BJ (cell line): Measurements from ENCODE around the gene SMPD4. TPM values are rescaled to one million over a fixed set of nuclear protein-coding genes. Genes with fewer than 3 reads are reported as not detected.
A peak's percentile ranks its signal among the peaks of the same experiment; 100 is the strongest.
"Not testable (repeated sequence)": the region's sequence is repeated elsewhere in the genome, so short reads cannot be mapped to it uniquely, and the experiment has no call there.

Experiments used
- CTCF ChIA-PET: fragments of 350-600 bp; formaldehyde crosslinking; extraction: SDS; loops from one replicate; lab custom pipeline; 2021; ENCODE audit warnings: antibody characterized with exemption, inconsistent platforms; lab: Yijun Ruan, JAX
- POLR2A ChIA-PET: fragments of 300-600 bp; sonication (Branson Sonifier 250); formaldehyde crosslinking; extraction: SDS; loops from one replicate; lab custom pipeline; 2021; ENCODE audit warnings: antibody characterized with exemption; lab: Charles Lee
- DNase-seq: peaks from one replicate; pipeline ENCODE4 v3.0.0-alpha.2; 2011; ENCODE audit warnings: low read depth
- H3K27me3 ChIP-seq: 2 replicates; pipeline ENCODE4 v1.6.0; 2011; ENCODE audit warnings: low read length; ENCODE audit not compliant: control insufficient read depth, insufficient read depth
- H3K36me3 ChIP-seq: 2 replicates; pipeline ENCODE4 v1.5.1; 2011; ENCODE audit warnings: low read length; ENCODE audit not compliant: control insufficient read depth, insufficient read depth
- H3K4me3 ChIP-seq: 2 replicates; pipeline ENCODE4 v1.5.1; 2011; ENCODE audit warnings: low read depth, mild to moderate bottlenecking, control low read depth, low read length
- polyA minus RNA-seq: library from RNA; depleted of rRNA, polyadenylated mRNA; stranded (reverse); fragments of >200 nt; gene quantifications from 2 replicates; pipeline ENCODE4 v1.2.3, GENCODE V29; 2011; rRNA and poly(A)+ RNA removed
- polyA plus RNA-seq: library from polyadenylated mRNA; depleted of rRNA; stranded (reverse); fragments of >200 nt; gene quantifications from 2 replicates; pipeline ENCODE4 v1.2.3, GENCODE V29; 2011; rRNA removed
- TF ChIP-seq, protein P1 (sequence below): IDR thresholded peaks from 2 replicates; pipeline ENCODE4 v1.5.1; 2011; ENCODE audit warnings: low read depth, mild to moderate bottlenecking, control low read depth, inconsistent platforms, low read length, moderate library complexity; ENCODE audit not compliant: insufficient read depth

SMPD4 gene, protein sequence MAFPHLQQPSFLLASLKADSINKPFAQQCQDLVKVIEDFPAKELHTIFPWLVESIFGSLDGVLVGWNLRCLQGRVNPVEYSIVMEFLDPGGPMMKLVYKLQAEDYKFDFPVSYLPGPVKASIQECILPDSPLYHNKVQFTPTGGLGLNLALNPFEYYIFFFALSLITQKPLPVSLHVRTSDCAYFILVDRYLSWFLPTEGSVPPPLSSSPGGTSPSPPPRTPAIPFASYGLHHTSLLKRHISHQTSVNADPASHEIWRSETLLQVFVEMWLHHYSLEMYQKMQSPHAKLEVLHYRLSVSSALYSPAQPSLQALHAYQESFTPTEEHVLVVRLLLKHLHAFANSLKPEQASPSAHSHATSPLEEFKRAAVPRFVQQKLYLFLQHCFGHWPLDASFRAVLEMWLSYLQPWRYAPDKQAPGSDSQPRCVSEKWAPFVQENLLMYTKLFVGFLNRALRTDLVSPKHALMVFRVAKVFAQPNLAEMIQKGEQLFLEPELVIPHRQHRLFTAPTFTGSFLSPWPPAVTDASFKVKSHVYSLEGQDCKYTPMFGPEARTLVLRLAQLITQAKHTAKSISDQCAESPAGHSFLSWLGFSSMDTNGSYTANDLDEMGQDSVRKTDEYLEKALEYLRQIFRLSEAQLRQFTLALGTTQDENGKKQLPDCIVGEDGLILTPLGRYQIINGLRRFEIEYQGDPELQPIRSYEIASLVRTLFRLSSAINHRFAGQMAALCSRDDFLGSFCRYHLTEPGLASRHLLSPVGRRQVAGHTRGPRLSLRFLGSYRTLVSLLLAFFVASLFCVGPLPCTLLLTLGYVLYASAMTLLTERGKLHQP
- 25.0 and 60.1 TPM in 2 replicates for polyA plus RNA-seq
- 26.2 TPM in 2 replicates for polyA minus RNA-seq

DNA sequence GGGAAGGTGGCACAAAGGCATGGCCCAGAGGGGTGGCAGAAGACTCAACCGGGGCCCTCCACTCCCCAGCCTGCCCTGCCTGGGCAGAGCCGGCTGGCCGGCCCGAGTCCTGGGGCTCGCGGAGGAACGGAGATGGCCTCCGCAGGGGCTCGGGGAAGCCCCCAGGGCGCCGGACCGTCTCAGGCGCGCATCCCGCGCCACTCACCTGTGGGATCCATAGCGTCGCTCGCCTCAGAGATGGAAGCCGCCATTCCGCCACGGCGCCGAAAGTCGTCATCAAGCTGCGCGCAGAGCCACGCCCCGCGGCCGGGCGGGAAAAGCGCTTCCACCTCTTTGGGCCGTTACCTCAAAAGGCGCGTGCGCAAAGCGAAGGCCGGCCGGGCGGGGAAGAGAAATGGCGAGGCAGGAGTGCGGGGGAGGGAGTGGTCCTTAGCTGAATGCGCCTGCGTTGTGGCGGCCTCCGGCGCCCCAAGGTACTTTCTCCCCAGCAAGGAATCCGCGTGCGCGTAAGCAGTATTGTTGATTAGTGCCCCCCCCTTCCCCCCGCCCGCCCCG lies at the start of gene SMPD4:
Gene SMPD4, minus strand, starts transcription at position 278 of the 555 bp plus-strand sequence. CDS start 5,010 bp downstream, outside the sequence.
- Histone ChIP-seq H3K27me3 (no peaks in the 10 kb centered on the region), H3K4me3 (peak within 1 kb of the TSS; percentile 97), H3K36me3 (peaks cover 5% of the 10 kb centered on the region)
- peak; percentile 64 for DNase-seq
- ChIA-PET POLR2A (interaction anchor here (0.6 to 0.8 kb wide), 2 partner anchors 147 to 160 kb away, joined by 3 read pairs; a partner anchor contains a TSS), CTCF (interaction anchor here (0.6 to 4.0 kb wide), 10 partner anchors 8 to 251 kb away, joined by 3 to 16 read pairs (median 4); partner anchors contain the start of gene IMP4)
- TF ChIP-seq, protein P1, sequence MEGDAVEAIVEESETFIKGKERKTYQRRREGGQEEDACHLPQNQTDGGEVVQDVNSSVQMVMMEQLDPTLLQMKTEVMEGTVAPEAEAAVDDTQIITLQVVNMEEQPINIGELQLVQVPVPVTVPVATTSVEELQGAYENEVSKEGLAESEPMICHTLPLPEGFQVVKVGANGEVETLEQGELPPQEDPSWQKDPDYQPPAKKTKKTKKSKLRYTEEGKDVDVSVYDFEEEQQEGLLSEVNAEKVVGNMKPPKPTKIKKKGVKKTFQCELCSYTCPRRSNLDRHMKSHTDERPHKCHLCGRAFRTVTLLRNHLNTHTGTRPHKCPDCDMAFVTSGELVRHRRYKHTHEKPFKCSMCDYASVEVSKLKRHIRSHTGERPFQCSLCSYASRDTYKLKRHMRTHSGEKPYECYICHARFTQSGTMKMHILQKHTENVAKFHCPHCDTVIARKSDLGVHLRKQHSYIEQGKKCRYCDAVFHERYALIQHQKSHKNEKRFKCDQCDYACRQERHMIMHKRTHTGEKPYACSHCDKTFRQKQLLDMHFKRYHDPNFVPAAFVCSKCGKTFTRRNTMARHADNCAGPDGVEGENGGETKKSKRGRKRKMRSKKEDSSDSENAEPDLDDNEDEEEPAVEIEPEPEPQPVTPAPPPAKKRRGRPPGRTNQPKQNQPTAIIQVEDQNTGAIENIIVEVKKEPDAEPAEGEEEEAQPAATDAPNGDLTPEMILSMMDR: no peak

DNA sequence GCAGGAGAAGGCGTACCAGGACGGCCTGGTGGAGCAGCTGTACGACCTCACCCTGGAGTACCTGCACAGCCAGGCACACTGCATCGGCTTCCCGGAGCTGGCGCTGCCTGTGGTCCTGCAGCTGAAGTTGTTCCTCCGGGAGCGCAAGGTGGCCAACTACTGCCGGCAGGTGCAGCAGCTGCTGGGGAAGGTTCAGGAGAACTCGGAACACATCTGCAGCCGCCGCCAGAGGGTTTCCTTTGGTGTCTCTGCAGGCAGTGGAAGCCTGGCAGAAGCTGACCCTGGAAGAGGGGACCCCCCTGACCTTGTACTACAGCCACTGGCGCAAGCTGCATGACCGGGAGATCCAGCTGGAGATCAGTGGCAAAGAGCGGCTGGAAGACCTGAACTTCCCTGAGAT lies 49.5 kb upstream of the SMPD4 start:
- CTCF ChIA-PET, H3K27me3 ChIP-seq, H3K36me3 ChIP-seq, POLR2A ChIA-PET, H3K4me3 ChIP-seq, DNase-seq: not testable (repeated sequence)

DNA sequence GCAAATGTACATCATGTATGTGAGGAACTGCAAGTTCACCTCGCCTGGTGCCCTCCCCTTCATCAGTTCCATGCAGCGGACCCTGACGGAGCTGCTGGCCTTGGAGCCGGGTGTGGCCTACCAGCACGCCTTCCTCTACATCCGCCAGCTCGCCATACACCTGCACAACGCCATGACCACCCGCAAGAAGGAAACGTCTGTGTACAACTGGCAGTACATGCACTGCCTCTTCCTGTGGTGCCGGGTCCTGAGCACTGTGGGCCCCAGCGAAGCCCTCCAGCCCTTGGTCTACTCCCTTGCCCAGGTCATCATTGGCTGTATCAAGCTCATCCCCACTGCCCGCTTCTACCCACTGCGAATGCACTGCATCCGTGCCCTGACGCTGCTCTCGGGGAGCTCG lies 49.0 kb upstream of the SMPD4 start:
- H3K27me3 ChIP-seq, CTCF ChIA-PET, H3K4me3 ChIP-seq, POLR2A ChIA-PET, DNase-seq, H3K36me3 ChIP-seq: not testable (repeated sequence)

DNA sequence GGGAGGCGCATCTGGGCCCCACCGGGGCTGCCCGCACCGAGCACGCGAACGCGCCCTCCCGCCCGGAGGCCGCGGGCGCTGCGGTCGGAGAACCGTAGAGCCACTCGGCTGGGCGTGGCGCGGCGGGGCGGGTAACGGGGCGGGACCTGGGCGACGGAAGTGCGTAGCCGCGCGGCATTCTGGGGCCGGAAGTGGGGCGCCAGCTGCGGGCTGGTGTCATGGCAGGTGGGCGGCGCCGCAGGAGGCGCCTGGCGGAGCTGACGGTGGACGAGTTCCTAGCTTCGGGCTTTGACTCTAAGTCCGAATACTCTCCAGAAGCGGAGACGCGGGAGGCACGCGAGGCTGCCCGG lies 47.7 kb upstream of the SMPD4 start:
- peak overlapping the region; percentile 24 for H3K4me3 ChIP-seq
- H3K27me3 ChIP-seq, POLR2A ChIA-PET, CTCF ChIA-PET, H3K36me3 ChIP-seq, DNase-seq: not testable (repeated sequence)

DNA sequence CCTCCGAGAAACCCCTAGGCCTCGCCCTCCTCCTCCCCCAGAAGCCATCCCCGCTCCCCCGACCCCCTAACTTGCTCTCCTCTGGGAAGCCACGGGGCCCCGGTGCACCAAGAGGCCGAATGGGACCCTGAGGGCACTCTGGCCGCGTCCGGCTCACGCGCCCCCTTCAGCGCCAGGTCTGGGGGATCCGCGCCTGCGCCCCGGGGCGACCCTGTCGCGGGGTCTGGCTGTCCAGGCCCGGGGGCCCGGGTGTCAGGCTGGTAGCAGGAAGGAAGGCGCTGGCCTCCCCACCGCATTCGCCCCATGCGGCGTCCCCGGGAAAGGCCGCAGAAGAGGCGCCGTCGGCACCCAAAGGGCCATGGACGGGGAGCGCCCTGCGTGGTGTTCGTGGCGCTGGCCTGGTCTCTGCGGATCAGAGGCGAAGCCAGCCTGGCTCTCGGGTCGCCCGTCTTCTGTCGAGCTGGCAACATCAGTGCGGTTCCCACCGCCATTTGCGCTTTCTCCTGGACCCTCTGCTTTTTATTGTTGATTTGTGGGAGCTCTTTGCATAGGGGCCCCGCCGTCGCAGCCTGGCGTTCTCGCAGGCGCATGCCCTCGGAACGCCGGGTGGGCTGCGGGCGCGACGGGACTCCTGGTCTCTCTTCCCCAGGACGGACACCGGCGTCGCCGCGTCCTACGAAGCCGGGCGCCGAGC lies 47.2 kb upstream of the SMPD4 start:
- DNase-seq, H3K27me3 ChIP-seq, POLR2A ChIA-PET, H3K4me3 ChIP-seq, H3K36me3 ChIP-seq, CTCF ChIA-PET: not testable (repeated sequence)

DNA sequence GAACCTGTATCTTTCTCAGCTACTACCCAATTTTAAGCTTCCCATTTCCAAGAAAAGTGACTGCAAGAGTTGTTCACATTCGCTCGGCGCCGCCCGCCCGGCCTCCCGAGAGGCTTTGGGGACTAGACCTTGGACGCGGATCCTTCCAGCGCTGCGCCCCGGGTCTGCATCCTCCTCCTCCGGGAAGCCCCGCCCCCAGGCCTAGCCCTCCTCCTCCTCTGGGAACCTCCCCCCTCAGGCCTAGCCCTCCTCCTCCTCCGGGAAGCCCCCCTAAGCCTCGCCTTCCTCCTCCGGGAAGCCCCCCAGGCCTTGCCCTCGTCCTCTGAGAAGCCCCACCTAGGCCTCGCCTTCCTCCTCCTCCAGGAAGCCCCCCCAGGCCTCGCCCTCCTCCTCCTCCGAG lies 46.6 kb upstream of the SMPD4 start:
- H3K4me3 ChIP-seq, POLR2A ChIA-PET, CTCF ChIA-PET, DNase-seq, H3K36me3 ChIP-seq, H3K27me3 ChIP-seq: not testable (repeated sequence)

DNA sequence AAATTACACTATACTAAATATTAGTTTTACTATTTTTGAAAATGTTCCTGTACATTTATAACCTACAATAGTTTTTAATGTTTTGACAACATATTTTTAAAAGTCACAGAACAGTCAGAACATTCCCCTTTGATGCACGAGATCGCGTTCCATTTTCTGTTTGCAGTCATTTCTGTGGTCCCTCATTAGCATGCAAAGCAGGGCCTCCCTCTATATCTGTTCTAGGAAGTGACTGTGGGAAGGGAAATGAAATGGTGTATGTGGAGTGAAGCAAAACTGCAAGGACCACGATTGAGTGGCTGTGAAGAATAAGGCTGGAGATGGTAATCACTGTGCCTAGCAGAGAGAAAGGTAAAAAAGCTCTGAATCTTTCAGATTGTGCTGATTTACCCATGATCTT lies 41.1 kb upstream of the SMPD4 start:
- DNase-seq, H3K27me3 ChIP-seq, H3K36me3 ChIP-seq, POLR2A ChIA-PET, CTCF ChIA-PET, H3K4me3 ChIP-seq: not testable (repeated sequence)

DNA sequence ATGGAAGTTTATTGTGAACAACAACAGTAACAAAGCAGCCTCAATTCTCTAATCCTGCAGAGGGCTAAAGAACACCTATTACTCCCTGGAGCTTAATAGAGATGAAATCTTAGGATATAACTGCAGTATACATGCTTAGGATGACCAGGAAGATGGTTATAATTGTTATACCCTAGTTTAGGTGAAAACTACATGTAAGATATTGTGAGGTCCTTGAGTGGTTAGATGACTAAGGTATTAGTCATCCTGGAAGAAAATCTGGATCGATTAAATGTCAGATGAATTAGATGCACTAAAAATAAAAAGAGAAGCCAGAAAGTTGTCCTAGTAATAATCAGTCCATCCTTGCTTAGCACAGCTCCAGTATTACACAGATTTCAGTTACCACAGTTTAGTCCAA lies 39.1 kb upstream of the SMPD4 start:
- H3K36me3 ChIP-seq, H3K27me3 ChIP-seq, CTCF ChIA-PET, H3K4me3 ChIP-seq, POLR2A ChIA-PET, DNase-seq: not testable (repeated sequence)

DNA sequence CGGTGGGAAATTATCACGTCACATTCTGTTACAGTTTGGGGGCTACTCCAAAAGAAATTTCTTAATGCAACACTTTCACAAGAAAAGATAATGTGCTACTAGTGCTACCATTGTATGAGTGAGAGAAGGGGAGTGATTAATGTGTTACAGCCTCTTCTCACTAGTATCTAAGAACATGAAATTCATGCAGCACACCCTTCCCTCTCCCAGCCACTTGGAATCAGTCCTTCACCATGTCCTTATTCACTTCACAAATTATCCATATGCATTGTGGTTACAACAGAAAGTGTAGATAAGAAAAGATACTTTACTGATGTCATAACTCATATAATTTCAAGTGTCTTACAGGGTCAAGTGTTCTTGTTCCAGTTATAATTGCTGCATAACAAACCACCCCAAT lies 37.7 kb upstream of the SMPD4 start:
- POLR2A ChIA-PET, H3K27me3 ChIP-seq, H3K4me3 ChIP-seq, DNase-seq, H3K36me3 ChIP-seq, CTCF ChIA-PET: not testable (repeated sequence)

DNA sequence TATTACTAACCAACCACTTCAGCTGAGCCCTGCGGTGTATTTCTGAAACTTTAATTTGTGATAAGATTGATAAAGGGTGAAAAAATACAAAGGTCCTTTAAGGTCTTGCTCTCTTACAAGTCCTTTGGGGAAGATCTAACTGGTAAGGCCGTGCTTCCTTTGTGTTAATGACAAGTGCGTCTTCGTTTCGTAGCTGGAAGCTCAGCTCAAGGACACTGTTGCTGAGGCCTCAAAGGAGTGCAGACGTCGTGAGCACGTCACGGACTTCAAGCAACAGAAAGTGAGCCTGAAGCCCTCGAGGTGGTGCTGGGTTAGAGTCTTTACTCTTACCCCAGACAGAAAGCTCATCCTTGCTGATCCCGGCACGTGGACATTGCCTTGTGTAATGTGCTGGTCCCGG lies 25.6 kb upstream of the SMPD4 start:
- H3K27me3 ChIP-seq, H3K36me3 ChIP-seq, POLR2A ChIA-PET, H3K4me3 ChIP-seq, DNase-seq, CTCF ChIA-PET: not testable (repeated sequence)

DNA sequence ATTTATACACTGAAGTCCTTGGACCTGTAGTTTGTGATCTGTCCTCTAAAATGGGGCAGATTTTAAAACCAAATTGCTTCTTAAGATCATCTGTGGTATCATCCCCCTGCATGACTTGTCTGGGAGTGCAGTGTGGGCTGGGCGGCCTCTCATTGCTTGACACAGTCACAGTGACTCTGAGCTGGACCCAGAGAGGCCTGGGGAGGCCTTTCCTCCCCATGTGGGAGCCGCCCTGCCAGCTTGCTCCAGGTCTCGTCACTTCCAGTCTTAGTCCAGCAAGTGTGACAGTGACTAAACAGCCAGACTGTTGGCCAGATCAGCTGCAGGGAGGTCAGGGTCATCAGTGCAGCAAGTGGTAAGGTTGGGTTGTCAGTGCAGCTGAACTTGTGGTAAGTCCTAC lies 21.7 kb upstream of the SMPD4 start:
- POLR2A ChIA-PET, CTCF ChIA-PET: not testable (repeated sequence)

More for the DNA sequence above, 21.7 kb upstream of the SMPD4 start:
- H3K4me3 ChIP-seq, H3K36me3 ChIP-seq, H3K27me3 ChIP-seq, DNase-seq: not testable (repeated sequence)
